Cardiac muscle cell (in vitro differentiated cells and primary cell): Measurements from ENCODE around the gene CCDC28A. TPM values are rescaled to one million over a fixed set of nuclear protein-coding genes. Genes with fewer than 3 reads are reported as not detected.

Source experiments
- DNase-seq, 2 donors: peaks; one replicate each; pipeline versions ENCODE4 v3.0.0 to v3.0.0-alpha.2; 2010 to 2017; ENCODE audit warnings: low read depth in 1 of 2, low spot score in 1 of 2
- H3K27ac ChIP-seq: fragments of 200-600 bp; sonication (generic); 2 replicates; pipeline ENCODE4 v1.5.1; 2016
- H3K27me3 ChIP-seq: fragments of 200-600 bp; sonication (generic); 2 replicates; pipeline ENCODE4 v1.6.0; 2016; ENCODE audit warnings: control low read depth
- H3K36me3 ChIP-seq: fragments of 200-600 bp; sonication (generic); 2 replicates; pipeline ENCODE4 v1.5.1; 2016; ENCODE audit warnings: control low read depth
- H3K4me1 ChIP-seq: fragments of 200-600 bp; sonication (generic); 2 replicates; pipeline ENCODE4 v1.8.1; 2017; ENCODE audit warnings: low read depth, mild to moderate bottlenecking, mixed run types
- H3K4me3 ChIP-seq: fragments of 200-600 bp; sonication (generic); 2 replicates; pipeline ENCODE4 v1.5.1; 2016; ENCODE audit warnings: mild to moderate bottlenecking
- H3K9me3 ChIP-seq: fragments of 200-600 bp; sonication (generic); 2 replicates; pipeline ENCODE4 v1.5.1; 2017; ENCODE audit warnings: low read depth, mild to moderate bottlenecking, control low read depth
- polyA plus RNA-seq: library from polyadenylated mRNA; unstranded; fragments of >200 nt; fragmentation: Nextera tagmentation; extraction: Ambion mirVana; gene quantifications from 2 replicates; pipeline ENCODE4 v1.2.1, GENCODE V29; 2016
- total RNA-seq: library from RNA; depleted of rRNA; stranded (reverse); fragments of >200 nt; gene quantifications from 2 replicates; pipeline ENCODE4 v1.2.3, GENCODE V29; 2016
- TF ChIP-seq, protein P1 (sequence below): IDR thresholded peaks from 2 replicates; pipeline ENCODE4 v1.5.1; 2012; ENCODE audit warnings: low read depth, mild to moderate bottlenecking, low read length

The CCDC28A gene
- total and polyA plus RNA-seq, 2 experiments from 2014 or later: 6.3 to 15.2 TPM

DNA sequence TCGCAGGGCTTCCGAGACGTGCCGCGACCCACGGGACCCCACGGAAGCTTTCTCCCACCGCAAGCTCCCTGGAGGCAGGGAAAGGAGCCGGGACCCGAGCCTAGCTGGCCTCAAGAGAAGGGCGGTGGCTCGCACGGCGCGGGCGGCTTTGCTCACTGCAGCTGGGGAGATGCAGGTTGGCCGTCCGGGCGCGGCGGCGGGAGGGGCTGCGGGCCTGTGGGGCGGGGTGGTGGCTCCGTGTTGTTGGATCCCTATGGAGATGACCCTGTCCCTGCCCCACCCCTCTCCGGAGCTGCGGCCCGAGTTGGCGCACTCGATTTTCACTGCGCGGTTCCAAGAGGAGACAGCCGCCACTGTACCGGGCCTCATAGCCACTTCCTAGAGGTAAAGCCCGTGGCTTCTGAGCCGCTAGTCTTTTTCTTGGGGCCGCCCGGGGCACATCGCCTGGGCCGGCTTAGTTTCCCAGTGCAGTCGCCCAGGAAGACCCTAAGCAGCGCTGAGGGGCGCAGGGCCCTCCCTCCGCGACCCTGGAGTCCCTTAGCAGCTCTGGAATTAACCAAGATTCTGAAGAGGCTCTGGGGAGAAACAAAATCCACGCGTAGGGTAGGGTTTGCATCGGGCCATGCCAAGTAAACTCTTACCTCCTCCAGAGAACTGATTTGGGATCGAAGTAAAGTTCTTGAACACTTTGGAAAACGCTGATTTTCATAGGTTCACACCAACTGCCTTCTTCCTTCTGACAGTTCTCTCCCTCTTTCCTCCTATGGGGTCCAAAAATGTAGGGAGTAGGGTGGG, 22.4 kb downstream of the CCDC28A start, which contains the start of gene ECT2L:
ECT2L (plus strand) TSS at position 279 of the 795 bp plus-strand sequence. CDS start 17,188 bp downstream, outside the sequence.
- Histone ChIP-seq H3K36me3 (no peaks in the 10 kb centered on the region), H3K4me3 (peak within 1 kb of the TSS; percentile 11), H3K4me1 (no peaks in the 10 kb centered on the region), H3K27ac (no peak within 1 kb of the TSS), H3K27me3 (peaks cover 14% of the 10 kb centered on the region), H3K9me3 (no peaks in the 10 kb centered on the region)
- TF ChIP-seq, protein P1, sequence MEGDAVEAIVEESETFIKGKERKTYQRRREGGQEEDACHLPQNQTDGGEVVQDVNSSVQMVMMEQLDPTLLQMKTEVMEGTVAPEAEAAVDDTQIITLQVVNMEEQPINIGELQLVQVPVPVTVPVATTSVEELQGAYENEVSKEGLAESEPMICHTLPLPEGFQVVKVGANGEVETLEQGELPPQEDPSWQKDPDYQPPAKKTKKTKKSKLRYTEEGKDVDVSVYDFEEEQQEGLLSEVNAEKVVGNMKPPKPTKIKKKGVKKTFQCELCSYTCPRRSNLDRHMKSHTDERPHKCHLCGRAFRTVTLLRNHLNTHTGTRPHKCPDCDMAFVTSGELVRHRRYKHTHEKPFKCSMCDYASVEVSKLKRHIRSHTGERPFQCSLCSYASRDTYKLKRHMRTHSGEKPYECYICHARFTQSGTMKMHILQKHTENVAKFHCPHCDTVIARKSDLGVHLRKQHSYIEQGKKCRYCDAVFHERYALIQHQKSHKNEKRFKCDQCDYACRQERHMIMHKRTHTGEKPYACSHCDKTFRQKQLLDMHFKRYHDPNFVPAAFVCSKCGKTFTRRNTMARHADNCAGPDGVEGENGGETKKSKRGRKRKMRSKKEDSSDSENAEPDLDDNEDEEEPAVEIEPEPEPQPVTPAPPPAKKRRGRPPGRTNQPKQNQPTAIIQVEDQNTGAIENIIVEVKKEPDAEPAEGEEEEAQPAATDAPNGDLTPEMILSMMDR: no peak
- DNase-seq: peak; percentile 35 to 77

DNA sequence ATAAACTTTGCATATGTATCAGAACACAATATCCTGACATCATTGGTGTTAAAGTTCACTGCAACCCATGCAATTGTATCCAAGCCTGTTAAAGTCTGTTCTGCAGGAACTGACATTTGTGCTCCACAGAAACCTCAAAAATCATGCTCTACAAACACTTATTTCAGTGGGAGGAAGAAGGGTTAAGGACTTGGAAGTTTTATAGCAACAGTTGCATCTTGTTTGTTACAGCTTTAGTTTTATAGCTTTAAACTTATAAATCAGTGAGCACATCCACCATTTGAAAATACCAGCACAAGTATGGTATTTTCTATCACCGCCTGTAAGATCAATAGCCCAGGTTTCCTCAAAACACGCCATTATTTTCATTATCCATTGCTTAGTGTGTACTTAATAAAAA, 23.2 kb downstream of the CCDC28A start:
- Histone ChIP-seq H3K27ac (no peak overlapping the region), H3K36me3 (no peaks in the 10 kb centered on the region), H3K27me3 (peaks cover 14% of the 10 kb centered on the region), H3K9me3 (no peaks in the 10 kb centered on the region), H3K4me3 (no peak overlapping the region), H3K4me1 (no peaks in the 10 kb centered on the region)
- DNase-seq: no peak
- TF ChIP-seq, protein P1: no peak

DNA sequence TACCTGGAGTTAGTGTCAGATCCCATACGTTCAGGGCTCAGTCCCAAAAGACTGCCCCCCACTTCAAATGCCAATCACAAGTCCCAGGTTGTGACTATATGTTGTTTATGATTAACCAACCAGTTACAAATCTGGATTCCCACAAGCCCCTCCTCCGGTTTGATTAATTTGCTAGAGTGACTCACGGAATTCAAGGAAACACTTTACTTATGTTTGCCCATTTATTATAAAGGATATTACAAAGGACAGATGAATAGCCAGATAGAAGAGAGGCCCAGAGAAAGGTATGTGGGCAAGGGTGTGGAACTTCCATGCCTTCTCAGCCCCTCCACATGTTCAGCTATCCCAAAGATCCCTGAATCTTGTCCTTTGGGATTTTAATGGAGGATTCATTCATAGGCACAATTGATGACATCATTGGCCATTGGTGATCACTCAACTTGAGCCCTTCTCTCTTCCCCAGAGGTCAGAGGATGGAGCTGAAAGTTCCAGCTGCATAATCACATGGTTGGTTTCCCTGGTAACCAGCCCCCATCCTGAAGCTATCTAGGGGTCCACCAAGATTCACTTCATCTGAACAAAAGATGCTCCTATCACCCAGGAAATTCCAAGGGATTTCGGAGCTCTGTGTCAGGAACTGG, 24.4 kb downstream of the CCDC28A start:
- Histone ChIP-seq H3K27ac (no peak overlapping the region), H3K9me3 (no peaks in the 10 kb centered on the region), H3K4me1 (no peaks in the 10 kb centered on the region), H3K27me3 (peaks cover 14% of the 10 kb centered on the region), H3K36me3 (no peaks in the 10 kb centered on the region), H3K4me3 (no peak overlapping the region)
- TF ChIP-seq, protein P1: no peak
- no peak for DNase-seq

DNA sequence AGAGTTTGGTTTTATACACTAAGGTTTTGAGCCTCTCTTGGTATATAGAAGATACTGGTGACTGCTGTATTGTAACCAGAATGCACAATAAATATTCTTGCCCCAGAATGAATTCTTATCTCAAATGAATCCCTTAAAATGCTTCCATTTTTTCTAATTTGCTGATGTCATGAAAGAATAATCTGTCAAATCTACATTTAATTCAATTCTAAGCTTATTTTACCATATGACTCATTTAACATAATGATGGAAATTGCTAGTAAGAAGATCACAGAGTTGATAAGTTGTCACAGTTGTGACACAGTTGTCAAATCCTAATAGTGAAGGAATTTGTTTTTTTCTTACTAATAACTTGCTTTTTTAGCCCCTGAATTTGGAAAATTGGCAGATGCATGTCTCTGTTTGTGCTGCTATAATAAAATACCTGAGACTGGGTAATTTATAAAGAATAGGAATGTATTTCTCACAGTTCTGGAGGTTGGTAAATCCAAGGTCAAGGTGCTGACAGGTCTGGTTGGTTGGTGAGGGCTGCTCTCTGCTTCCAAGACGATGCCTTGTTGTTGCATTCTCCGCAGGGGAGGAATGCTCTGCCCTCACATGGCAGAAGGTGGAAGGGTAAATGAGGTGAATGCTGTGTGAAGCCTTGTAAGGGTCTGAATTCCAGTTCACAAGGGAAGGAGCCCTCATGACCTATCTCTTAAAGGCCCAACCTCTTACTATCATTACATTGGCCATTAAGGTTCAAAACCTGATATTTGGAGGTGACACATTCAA, 27.0 kb downstream of the CCDC28A start:
- Histone ChIP-seq H3K27ac (no peak overlapping the region), H3K36me3 (no peaks in the 10 kb centered on the region), H3K4me3 (no peak overlapping the region), H3K9me3 (no peaks in the 10 kb centered on the region), H3K4me1 (no peaks in the 10 kb centered on the region), H3K27me3 (peaks cover 12% of the 10 kb centered on the region)
- DNase-seq: no peak
- TF ChIP-seq, protein P1: no peak

DNA sequence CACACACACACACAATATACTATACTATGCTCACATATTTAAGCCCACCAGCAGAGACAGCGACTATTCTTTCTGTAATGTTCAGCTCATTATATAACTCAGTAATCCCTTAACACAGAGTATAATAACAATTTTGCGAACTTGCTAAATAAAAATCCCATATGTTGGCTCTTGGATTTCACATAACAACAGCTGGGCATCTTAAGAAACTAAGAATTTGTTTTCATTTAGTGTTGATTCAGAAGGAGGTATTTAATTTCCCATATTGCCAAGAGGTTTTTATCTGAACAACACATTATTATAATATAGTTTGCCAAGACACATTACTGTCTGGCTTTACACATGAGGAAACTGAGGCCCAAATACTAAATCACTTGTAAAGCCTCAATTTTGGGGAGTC, 29.8 kb downstream of the CCDC28A start:
- no peaks in the 10 kb centered on the region for H3K27me3 ChIP-seq
- no peaks in the 10 kb centered on the region for H3K9me3 ChIP-seq
- H3K36me3 ChIP-seq: no peaks in the 10 kb centered on the region
- no peak overlapping the region for H3K27ac ChIP-seq
- no peak for DNase-seq
- no peaks in the 10 kb centered on the region for H3K4me1 ChIP-seq
- no peak overlapping the region for H3K4me3 ChIP-seq
- TF ChIP-seq, protein P1: no peak
